Measurements from ENCODE around the gene LRRC40. TPM values are rescaled to one million over a fixed set of nuclear protein-coding genes. Genes with fewer than 3 reads are reported as not detected.
"Not testable (repeated sequence)": the region's sequence is repeated elsewhere in the genome, so short reads cannot be mapped to it uniquely, and the experiment has no call there.

Gene LRRC40
- total and polyA plus RNA-seq, 2 experiments from 2014 or later, result 15.7 to 24.1 TPM

DNA sequence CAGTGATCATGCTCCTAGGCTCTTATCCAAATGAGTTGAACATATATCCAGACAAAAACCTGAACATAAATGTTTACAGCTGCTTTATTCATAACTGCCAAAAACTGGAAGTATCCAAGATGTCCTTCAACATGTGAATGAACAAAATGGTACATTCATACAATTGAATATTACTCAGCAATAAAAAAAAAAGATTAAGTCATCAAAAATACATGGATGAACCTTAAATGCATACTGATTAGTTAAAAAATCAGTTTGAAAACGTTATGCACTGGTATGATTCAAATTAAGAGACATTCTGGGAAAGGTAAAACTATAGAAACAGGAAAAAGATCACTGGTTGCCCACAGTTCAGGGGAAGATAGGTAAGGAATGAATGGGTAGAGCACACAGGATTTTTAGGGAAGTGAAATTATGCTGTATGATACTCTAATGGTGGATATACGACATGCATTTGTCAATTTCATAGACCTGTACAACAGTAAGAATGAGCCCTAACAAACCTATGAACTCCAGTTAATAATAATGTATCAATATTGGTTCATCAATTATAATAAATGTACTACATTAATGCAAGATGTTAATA lies 3.1 kb downstream of the LRRC40 start:
- no peaks in the 10 kb centered on the region for H3K9me2 ChIP-seq (ENCODE audit: insufficient read depth)

DNA sequence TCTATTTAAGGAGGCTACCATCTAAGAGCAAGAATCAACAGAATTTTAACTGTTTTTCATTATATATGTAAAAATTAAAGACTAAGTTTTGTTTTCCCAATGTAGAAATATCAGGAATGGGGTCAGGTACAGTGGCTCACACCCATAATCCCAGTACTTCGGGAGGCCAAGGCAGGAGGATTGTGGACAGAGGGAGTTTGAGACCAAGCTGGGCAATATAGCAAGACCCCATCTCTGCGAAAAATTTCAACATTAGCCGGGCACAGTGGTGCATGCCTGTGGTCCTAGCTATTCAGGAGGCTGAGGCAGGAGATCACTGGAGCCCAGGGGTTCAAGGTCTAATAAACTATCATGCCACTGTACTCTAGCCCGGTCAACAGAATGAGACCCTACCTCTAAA lies 5.3 kb downstream of the LRRC40 start:
- Histone ChIP-seq H3F3A (ENCODE audit: insufficient read depth) (no peaks in the 10 kb centered on the region), H3K79me2 (ENCODE audit: insufficient read depth) (peaks cover 100% of the 10 kb centered on the region), H3K4me1 (ENCODE audit: insufficient read depth) (peaks cover 14% of the 10 kb centered on the region), H3K9me2 (ENCODE audit: insufficient read depth) (no peaks in the 10 kb centered on the region), H3K9me3 (ENCODE audit: low read depth) (no peaks in the 10 kb centered on the region), H4K20me1 (ENCODE audit: insufficient read depth) (no peaks in the 10 kb centered on the region), H3K27ac (no peak overlapping the region), H3K36me3 (ENCODE audit: low read depth) (no peaks in the 10 kb centered on the region), H2AFZ (no peak overlapping the region), H3K4me2 (ENCODE audit: unreplicated experiment) (no peak overlapping the region), H3K4me3 (no peak overlapping the region), H3K27me3 (replicated peaks; ENCODE audit: insufficient read depth) (no peaks in the 10 kb centered on the region), H3K9ac (no peak overlapping the region)
- no peak for DNase-seq
- TF ChIP-seq EZH2 (IDR thresholded peaks at IDR 0.05; ENCODE audit: insufficient read depth, poor library complexity, severe bottlenecking), result no peak
- no peak for TF ChIP-seq EZH2phosphoT487 (IDR thresholded peaks at IDR 0.05; ENCODE audit: insufficient read depth, low read depth)
- in situ Hi-C loops (cut with MboI), result no loop called here
- WGBS, 2 experiments (ENCODE audit: low coverage in 1 of 2, low lambda C conversion rate in 2 of 2, missing lambda C conversion rate in 2 of 2), result 98 to 100% methylated on average over 4 of the region's 4 CpGs

More for the DNA sequence above, 3.1 kb downstream of the LRRC40 start:
- Histone ChIP-seq H3K4me2 (ENCODE audit: unreplicated experiment) (no peak overlapping the region), H3K9me3 (ENCODE audit: low read depth) (no peaks in the 10 kb centered on the region), H3K27me3 (replicated peaks; ENCODE audit: insufficient read depth) (no peaks in the 10 kb centered on the region), H2AFZ (no peak overlapping the region), H3K27ac (no peak overlapping the region), H3K79me2 (ENCODE audit: insufficient read depth) (peaks cover 97% of the 10 kb centered on the region), H3F3A (ENCODE audit: insufficient read depth) (peaks cover 10% of the 10 kb centered on the region), H3K4me3 (no peak overlapping the region), H3K4me1 (ENCODE audit: insufficient read depth) (peaks cover 19% of the 10 kb centered on the region), H4K20me1 (ENCODE audit: insufficient read depth) (no peaks in the 10 kb centered on the region), H3K9ac (no peak overlapping the region), H3K36me3 (ENCODE audit: low read depth) (no peaks in the 10 kb centered on the region)
- in situ Hi-C loops (cut with MboI), result no loop called here
- TF ChIP-seq EZH2 (IDR thresholded peaks at IDR 0.05; ENCODE audit: insufficient read depth, poor library complexity, severe bottlenecking) (no peak), EZH2phosphoT487 (IDR thresholded peaks at IDR 0.05; ENCODE audit: insufficient read depth, low read depth) (no peak)
- DNase-seq, result no peak
- WGBS, 2 experiments (ENCODE audit: low coverage in 1 of 2, low lambda C conversion rate in 2 of 2, missing lambda C conversion rate in 2 of 2), result 54 to 55% methylated on average over 2 of the region's 2 CpGs

DNA sequence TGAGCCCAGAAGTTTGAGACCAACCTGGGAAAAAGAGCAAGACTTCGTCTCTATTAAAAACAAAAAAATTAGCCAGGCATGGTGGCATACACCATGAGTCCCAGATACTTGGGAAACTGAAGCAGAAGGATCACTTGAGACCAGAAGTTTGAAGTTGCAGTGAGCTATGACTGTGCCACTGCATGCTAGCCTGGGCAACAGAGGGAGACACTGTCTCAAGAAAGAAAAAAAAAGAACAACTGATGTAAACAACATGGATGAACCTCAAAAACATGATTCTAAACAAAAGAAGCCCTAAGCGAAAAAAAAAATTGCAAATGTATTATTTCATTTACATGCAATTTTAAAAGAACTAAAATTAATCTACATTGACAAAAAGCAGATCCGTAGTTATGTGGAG lies 9.0 kb downstream of the LRRC40 start:
- no peak overlapping the region for H3K9ac ChIP-seq
- no peak for DNase-seq
- no peaks in the 10 kb centered on the region for H3K4me1 ChIP-seq (ENCODE audit: insufficient read depth)
- H3K27me3 ChIP-seq (replicated peaks; ENCODE audit: insufficient read depth), result no peaks in the 10 kb centered on the region
- H3K27ac ChIP-seq, result no peak overlapping the region
- H3K9me3 ChIP-seq (ENCODE audit: low read depth), result no peaks in the 10 kb centered on the region
- TF ChIP-seq EZH2phosphoT487 (IDR thresholded peaks at IDR 0.05; ENCODE audit: insufficient read depth, low read depth) (no peak), EZH2 (IDR thresholded peaks at IDR 0.05; ENCODE audit: insufficient read depth, poor library complexity, severe bottlenecking) (no peak)
- H3K79me2 ChIP-seq (ENCODE audit: insufficient read depth), result peaks cover 100% of the 10 kb centered on the region
- in situ Hi-C loops (cut with MboI), result no loop called here
- H3K4me3 ChIP-seq, result no peak overlapping the region
- no peaks in the 10 kb centered on the region for H4K20me1 ChIP-seq (ENCODE audit: insufficient read depth)
- H3K9me2 ChIP-seq (ENCODE audit: insufficient read depth), result no peaks in the 10 kb centered on the region
- H2AFZ ChIP-seq, result no peak overlapping the region
- no peak overlapping the region for H3K4me2 ChIP-seq (ENCODE audit: unreplicated experiment)
- no peaks in the 10 kb centered on the region for H3F3A ChIP-seq (ENCODE audit: insufficient read depth)
- 95 to 96% methylated on average over 3 of the region's 3 CpGs for WGBS, 2 experiments (ENCODE audit: low coverage in 1 of 2, low lambda C conversion rate in 2 of 2, missing lambda C conversion rate in 2 of 2)
- H3K36me3 ChIP-seq (ENCODE audit: low read depth), result no peaks in the 10 kb centered on the region

DNA sequence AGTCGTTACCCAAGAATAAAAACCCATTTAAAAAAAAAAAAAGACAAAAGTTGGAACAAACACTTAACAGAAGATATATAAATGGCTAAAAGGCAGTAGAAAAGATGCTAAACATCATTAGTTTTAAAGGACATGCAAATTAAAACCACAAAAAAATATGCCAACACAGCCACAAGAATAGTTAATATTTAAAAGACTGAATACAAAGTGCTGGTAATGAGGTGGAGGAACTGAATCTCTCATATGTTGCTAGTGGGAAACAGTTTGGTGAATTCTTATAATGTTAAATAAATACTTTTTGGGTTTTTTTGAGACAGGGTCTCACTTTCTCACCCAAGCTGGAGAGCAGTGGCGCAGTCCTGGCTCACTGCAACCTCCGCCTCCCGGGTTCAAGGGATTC lies 10.0 kb downstream of the LRRC40 start:
- Histone ChIP-seq H4K20me1 (ENCODE audit: insufficient read depth) (no peaks in the 10 kb centered on the region), H3K36me3 (ENCODE audit: low read depth) (no peaks in the 10 kb centered on the region), H3K27ac (no peak overlapping the region), H3K4me2 (ENCODE audit: unreplicated experiment) (no peak overlapping the region), H3K9me3 (ENCODE audit: low read depth) (no peaks in the 10 kb centered on the region), H3K79me2 (ENCODE audit: insufficient read depth) (peaks cover 98% of the 10 kb centered on the region), H3K27me3 (replicated peaks; ENCODE audit: insufficient read depth) (no peaks in the 10 kb centered on the region), H3F3A (ENCODE audit: insufficient read depth) (no peaks in the 10 kb centered on the region), H2AFZ (no peak overlapping the region), H3K4me1 (ENCODE audit: insufficient read depth) (no peaks in the 10 kb centered on the region), H3K4me3 (no peak overlapping the region), H3K9me2 (ENCODE audit: insufficient read depth) (no peaks in the 10 kb centered on the region), H3K9ac (no peak overlapping the region)
- WGBS, 2 experiments (ENCODE audit: low coverage in 1 of 2, low lambda C conversion rate in 2 of 2, missing lambda C conversion rate in 2 of 2), result 96 to 100% methylated on average over 4 of the region's 4 CpGs
- in situ Hi-C loops (cut with MboI), result no loop called here
- TF ChIP-seq EZH2phosphoT487 (IDR thresholded peaks at IDR 0.05; ENCODE audit: insufficient read depth, low read depth) (no peak), EZH2 (IDR thresholded peaks at IDR 0.05; ENCODE audit: insufficient read depth, poor library complexity, severe bottlenecking) (no peak)
- no peak for DNase-seq

DNA sequence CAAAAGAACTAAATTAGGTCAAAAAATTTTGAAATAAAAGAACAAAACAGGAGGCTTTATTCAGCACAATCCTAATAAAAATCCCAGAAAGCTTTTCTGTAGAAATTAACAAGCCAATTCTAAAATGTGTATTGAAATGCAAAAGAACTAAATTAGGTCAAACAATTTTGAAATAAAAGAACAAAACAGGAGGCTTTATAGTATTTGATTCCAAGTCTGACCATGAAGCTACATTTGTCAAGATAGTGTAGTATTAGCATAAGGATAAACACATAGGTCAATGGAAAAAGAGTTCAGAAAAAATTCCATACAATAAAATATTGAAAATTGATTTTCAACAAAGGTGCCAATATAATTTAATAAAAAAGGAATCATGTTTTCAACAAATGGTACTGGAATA lies 10.8 kb downstream of the LRRC40 start:
- no peak overlapping the region for H3K4me3 ChIP-seq
- no peak overlapping the region for H3K9ac ChIP-seq
- H3K79me2 ChIP-seq (ENCODE audit: insufficient read depth), result peaks cover 98% of the 10 kb centered on the region
- no peak for DNase-seq
- TF ChIP-seq EZH2 (IDR thresholded peaks at IDR 0.05; ENCODE audit: insufficient read depth, poor library complexity, severe bottlenecking), result no peak
- no peak for TF ChIP-seq EZH2phosphoT487 (IDR thresholded peaks at IDR 0.05; ENCODE audit: insufficient read depth, low read depth)
- in situ Hi-C loops (cut with MboI), result no loop called here
- no peaks in the 10 kb centered on the region for H3K36me3 ChIP-seq (ENCODE audit: low read depth)
- H3K27me3 ChIP-seq (replicated peaks; ENCODE audit: insufficient read depth), result no peaks in the 10 kb centered on the region
- no peaks in the 10 kb centered on the region for H3K4me1 ChIP-seq (ENCODE audit: insufficient read depth)
- no peak overlapping the region for H2AFZ ChIP-seq
- H3K9me3 ChIP-seq (ENCODE audit: low read depth), result no peaks in the 10 kb centered on the region
- H3F3A ChIP-seq (ENCODE audit: insufficient read depth), result no peaks in the 10 kb centered on the region
- H3K27ac ChIP-seq, result no peak overlapping the region
- no peaks in the 10 kb centered on the region for H4K20me1 ChIP-seq (ENCODE audit: insufficient read depth)
- H3K9me2 ChIP-seq (ENCODE audit: insufficient read depth), result no peaks in the 10 kb centered on the region
- no peak overlapping the region for H3K4me2 ChIP-seq (ENCODE audit: unreplicated experiment)

DNA sequence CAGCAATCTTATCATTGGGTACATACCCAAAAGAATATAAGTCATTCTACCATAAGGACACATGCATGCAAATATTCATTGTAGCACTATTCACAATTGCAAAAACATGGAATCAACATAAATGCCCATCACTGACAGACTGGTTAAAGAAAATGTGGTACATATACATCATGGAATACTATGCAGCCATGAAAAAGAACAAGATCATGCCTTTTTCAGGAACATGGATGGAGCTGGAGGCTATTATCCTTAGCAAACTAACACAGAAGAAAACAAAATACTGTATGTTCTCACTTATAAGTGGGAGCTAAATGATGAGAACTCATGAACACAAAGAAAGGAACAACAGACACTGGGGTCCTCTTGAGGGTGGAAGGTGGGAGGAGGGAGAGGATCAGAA lies 12.9 kb downstream of the LRRC40 start:
- DNase-seq; H3F3A ChIP-seq (ENCODE audit: insufficient read depth); H3K4me2 ChIP-seq (ENCODE audit: unreplicated experiment); H4K20me1 ChIP-seq (ENCODE audit: insufficient read depth); H3K4me3 ChIP-seq; H3K27ac ChIP-seq; H3K9me2 ChIP-seq (ENCODE audit: insufficient read depth); H3K4me1 ChIP-seq (ENCODE audit: insufficient read depth); H2AFZ ChIP-seq; H3K27me3 ChIP-seq (replicated peaks; ENCODE audit: insufficient read depth); H3K9ac ChIP-seq; H3K36me3 ChIP-seq (ENCODE audit: low read depth); in situ Hi-C loops (cut with MboI); H3K9me3 ChIP-seq (ENCODE audit: low read depth): not testable (repeated sequence)
- peaks cover 98% of the 10 kb centered on the region for H3K79me2 ChIP-seq (ENCODE audit: insufficient read depth)
